GM21447 (cell line): ENCODE measurements around the gene TSPAN15.

Experiments used
- ATAC-seq: cut with Tn5 transposase; IDR thresholded peaks from one replicate; pipeline ENCODE4 v1.9.1; 2021; ENCODE audit not compliant: unreplicated experiment

The TSPAN15 gene

DNA sequence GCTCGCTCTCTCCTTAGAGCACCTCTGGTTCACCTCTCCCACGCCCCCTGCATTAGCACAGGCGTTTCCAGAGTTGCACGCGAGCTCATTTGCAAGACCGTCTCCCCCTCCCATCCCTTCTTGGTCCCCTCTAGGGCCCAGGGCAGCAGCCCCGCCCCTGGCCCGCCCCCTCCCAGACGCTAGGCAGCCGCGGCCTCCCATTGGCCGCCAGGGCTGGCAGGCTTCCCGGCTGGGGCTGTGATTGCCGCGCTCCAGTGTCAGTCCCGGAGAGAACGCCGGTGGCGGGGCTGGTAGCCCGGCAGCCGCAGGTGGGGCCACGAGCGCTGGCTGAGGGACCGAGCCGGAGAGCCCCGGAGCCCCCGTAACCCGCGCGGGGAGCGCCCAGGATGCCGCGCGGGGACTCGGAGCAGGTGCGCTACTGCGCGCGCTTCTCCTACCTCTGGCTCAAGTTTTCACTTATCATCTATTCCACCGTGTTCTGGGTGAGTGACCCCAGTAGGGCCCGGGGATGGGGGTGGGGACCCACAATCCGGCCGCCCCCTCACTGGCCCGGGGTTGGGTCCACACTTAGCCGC lies at the start of gene TSPAN15:
TSPAN15 (plus strand) TSS at position 257 of the 575 bp plus-strand sequence; CDS start at position 387, 130 bp downstream.
- peak; percentile 84 for ATAC-seq

DNA sequence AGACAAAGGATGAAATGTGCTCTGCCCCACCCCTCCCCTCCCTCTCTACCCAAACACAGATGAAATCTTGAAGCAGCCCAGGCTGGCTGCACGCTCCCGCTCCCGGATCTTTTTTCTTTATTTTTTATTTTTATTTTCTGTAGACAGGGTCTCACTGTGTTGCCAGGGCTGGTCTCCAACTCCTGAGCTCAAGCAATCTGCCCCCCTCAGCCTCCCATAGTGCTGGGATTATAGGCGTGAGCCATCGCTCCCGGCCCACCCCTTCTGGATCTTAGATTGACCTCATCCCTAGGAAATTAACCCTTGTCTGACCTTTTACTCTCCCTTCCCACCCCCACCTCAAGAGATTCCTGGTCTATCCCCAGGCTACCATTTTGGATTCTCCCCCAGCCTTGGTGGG lies 48.9 kb upstream of the TSPAN15 start:
- ATAC-seq: no peak

DNA sequence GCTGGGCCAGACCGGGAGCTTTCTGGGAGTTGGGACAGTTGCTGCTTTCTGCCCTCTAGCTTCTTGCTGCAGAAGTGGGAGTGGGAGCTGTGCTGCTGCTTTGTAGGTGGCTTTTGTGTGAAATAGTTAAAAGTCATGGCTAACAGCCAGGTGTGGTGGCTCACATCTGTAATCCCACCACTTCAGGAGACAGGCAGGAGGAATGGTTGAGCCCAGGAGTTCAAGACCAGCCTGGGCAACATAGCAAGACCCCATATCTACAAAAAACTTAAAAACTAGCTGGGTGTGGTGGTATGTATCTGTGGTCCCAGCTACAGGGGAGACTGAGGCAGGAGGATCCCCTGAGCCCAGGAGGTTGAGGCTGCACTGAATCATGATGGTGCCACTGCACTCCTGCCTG lies 48.2 kb upstream of the TSPAN15 start:
- no peak for ATAC-seq

DNA sequence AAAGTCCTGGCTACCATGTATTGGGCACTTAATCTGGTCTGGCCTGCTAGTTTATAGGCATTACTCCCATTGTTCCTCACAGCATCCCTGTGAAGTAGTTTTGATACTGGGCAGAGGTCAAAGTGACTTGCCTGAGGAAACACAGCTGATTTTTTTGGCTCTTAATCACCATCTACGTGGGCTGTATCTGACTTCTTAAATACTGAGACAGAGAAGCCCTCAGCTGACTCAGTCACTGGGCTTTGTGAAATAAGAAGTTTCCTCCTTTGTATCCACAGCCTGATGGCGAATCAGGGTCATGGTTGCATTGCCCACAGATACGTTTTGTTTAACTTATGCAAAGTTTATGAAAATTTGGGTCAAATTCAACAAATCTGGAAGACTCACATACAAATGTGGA lies 47.7 kb upstream of the TSPAN15 start:
- no peak for ATAC-seq

DNA sequence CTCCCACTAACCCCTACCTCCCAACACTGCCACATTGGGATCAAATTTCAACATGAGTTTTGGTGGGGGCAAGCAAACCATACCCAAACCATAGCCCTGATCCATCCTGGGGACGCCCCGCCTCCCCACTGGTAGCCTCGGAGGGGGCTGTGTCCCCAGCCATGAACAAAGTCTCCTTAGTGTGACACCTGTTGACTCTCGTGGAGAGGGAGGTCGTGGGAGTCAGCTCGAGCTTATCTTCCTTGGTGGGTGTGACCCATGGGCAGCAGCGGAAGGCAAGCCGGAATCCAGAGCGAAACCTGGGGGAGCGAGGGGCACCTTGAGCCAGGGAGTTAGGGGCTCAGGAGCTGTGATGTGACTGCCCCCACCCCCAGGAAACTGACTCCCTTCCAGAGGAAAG lies 46.5 kb upstream of the TSPAN15 start:
- no peak for ATAC-seq

DNA sequence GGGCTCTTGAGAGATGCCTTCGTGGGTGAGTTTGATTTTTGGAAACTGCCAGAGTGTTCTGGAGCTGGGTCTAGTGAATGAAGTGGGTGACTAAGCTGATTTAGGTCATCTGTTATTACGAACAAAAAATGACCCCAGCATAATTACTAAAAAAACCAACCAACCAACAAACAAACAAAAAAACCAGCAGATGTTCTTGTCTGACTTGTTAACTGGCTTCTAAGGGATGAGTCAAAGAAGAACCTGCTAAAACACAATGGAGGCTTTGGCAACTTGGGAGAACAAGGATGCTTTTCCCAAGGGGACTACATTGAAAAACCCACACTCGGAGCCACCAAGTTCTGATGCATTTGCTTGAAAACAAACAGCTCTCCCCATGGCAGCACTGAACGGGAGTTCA lies 46.0 kb upstream of the TSPAN15 start:
- ATAC-seq: no peak

DNA sequence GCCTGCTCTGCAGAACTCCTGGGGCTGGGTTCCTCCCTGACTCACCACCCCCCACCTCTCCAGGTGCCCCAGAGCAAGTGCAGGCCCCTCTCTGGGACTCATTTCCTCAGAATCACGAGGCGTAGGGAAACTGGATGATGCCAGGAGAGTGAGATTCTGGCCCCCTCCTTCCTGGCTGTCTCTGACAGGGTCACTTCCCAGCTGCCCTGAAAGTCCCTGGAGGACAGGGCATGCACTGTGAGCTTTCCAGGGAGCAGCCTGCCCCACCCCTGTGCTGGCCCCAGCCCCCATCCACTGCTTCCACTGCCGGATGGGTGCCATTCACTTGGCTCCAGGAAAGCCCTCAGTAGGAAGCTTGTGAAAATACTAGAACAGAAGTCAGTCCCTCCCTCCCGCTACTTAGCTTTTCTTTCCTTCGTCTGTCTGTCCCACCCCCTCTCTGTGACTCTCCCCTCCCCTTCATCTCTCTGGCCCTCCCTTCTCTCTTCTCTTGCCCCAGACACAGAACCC lies 44.9 kb upstream of the TSPAN15 start:
- ATAC-seq: no peak

DNA sequence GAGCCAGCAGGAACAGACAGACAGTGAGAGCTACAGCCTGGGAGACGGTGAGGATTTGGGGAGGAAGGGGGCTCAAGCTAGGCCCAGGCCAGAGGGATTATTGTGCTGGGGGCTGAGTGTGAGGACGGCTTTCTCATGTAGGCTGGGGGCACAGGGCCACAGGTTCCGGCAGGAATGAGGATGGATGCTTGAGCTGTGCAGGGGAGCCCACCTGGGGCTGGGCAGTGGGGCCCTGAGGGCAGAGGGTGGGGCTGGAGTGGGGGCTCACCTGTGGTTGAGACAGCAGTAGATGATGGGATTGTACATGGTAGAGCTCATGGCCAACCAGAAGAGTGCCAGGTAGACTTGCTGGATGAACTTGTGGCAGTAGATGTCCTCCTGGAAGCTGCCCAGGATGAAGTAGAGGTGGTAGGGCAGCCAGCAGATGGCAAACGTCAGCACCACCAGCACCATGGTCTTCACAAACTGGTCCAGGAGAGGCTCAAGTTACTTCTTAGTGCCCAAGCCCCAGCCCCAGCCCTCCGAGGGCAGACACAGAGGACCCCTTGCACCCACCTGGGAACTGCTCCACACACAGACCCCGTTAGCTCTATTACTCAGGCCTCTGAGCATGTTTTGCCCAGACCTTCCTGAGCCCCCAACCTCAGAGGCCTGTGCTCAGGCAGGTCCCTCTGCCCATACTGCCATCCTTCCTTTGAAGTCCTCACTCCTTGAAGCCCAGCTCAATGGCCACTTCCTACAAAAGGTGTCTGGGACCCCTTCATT lies 44.3 kb upstream of the TSPAN15 start:
- ATAC-seq: no peak

DNA sequence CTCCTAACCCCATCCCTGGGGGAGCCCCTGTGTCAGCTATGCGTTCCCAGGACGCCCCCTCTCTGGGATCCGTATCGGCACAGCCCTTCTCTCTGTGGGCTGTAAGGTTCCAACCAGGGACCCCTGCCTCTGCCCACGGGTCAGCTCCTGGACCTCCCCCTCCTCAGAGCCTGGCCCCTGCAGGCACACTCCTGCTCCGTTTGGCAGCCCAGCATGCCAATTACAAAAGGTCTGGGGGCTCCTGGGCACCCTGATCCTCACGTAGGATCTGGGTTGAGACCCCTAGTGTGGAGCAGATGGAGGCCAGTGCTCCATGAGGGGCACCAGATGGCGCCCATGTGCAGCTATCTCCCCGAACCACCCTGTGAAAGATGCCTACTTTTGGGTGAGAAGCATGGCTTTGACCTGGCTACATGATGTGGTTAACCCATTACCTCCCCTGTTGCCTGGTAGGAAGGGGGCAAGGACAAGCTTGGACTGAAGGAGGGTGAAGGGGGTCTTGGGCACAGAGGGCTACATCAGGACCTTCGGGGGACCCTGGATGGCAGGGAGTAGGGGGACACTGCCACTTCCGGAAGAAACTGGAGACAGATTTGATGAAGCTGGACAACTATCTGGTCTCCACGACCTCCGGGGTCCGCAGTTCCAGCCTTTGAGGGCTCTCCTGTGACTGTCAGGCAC lies 43.5 kb upstream of the TSPAN15 start:
- no peak for ATAC-seq

DNA sequence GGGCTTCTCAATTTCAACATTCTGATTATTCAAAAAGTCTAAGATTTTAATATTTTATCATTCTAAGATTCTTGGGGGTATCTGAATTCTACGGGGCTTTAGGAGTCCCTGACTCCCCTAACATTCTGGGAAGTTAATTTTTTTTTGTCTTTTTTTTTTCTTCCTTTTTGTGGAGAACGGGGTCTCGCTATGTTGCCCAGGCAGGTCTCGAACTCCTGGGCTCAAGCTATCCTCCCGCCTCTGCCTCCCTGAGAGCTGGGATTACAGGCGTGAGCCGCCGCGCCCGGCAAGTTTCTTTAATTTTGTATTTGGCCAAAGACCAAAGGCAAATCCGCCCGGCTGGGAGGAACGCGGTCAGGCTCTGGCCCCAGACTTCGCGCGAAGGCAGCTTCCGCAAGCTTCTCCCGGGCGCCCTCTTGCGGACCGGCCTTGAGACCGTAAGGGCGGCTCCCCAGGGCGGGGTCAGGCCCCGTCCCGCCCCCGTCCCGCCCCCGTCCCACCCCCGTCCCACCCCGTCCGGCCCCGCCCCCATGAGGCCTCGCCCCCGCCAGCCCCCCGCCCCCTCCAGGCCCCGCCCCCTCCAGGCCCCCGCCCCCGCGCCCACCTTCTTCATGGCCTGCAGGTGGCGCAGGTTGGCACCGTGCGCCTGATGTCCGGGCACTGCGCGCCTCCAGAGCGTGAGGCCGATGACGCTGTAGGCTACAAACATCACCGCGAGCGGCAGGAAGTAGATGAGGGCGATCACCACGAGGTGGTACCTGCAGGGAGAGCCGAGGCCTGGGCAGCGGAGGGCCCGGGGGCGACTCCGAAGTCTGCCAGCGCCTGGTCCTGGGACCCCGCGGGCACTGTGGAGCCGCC lies 42.7 kb upstream of the TSPAN15 start:
- ATAC-seq: peak; percentile 78

DNA sequence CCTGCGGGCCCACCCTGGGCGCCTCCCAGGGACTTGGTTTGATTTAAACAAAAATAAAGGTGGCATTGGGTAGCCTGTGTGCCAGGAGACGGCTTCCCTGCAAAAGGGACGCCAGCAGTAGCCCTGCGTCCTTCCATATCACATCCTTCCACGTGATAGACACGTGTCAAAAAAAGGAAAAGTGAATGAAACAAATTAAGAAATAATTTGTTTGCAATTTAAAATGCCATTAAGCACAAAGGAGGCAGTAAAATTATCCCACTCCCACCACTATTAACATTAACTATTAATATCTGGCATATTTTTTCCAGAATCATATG lies 42.1 kb upstream of the TSPAN15 start:
- ATAC-seq: no peak

DNA sequence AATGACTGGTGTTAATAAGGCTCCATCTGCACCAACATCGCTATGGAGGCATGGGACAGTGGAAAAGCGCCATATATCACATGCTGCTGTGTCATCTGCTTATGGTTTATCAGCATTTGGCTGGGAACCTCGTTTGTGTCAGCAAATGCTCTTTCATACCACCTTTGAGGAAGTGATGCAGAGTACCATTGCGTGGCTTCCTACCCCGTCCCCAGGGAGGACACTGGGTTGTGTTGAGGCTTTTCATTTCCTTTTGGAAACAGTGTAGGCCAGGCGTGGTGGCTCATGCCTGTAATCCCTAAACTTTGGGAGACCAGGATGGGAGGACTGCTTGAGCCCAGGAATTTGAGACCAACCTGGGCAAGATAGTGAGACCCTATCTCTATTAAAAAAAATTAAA lies 41.3 kb upstream of the TSPAN15 start:
- ATAC-seq: peak; percentile 49

DNA sequence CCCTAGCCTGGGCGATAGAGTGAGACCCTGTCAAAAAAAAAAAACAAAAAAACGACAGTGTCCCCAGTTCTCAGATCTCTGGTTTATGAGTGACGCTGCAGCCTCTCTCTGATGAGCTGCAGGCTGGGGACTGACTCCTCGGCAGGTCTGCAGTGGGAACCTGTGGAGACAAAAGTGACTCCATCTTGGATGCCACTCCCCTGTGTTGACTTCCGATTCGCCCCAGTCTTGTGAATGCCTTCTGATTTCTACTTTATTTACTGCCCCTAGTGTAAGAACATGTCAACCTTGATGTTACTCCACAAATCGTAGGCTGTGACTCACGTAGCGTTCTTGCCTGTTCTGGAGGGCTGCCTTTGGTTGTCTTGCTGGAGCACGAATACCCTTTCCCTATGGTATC lies 40.8 kb upstream of the TSPAN15 start:
- no peak for ATAC-seq

DNA sequence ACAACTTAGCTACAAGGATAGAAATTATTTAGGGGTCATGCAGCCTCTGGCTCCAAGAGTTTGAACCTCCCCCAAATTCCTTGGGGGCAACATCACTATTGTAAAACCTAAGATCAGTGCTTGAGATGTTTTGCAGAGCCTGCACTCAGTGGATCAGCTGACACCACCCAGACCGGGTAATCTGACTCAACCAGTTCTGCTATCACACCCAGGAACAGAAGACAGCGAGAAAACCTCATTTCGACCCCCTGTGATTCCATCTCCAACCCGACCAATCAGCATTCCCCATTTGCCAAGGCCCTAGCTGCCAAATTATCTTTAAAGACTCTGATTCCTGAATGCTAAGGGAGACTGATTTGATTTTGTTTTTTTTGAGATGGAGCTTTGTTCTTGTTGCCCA lies 39.8 kb upstream of the TSPAN15 start:
- ATAC-seq: no peak

DNA sequence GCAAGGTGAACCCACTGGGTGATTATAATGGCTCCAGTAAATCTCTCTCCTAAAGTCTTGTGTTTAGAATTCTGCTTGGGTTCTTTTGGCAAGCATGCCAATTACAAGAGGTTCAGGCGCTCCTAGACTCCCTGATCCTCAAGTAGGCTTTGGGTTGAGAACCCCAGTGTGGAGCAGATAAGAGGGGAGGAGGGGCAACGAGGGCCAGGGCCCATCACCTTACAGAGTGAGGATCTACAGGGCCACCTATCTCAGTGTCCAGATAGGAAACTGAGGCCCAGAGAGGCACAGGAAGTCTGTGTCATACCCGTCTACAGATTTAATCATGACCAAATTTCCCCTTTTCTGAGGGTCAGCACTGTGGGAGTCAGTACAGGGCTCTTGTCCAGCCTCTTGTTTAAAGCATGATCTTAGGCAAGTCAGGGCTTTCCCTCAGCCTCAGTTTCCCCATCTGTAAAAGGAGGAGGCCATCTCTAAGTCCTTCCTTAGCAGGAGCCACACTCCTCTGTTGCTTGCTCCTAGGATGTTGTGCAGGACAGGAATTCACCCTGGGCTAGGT lies 39.0 kb upstream of the TSPAN15 start:
- ATAC-seq: no peak

DNA sequence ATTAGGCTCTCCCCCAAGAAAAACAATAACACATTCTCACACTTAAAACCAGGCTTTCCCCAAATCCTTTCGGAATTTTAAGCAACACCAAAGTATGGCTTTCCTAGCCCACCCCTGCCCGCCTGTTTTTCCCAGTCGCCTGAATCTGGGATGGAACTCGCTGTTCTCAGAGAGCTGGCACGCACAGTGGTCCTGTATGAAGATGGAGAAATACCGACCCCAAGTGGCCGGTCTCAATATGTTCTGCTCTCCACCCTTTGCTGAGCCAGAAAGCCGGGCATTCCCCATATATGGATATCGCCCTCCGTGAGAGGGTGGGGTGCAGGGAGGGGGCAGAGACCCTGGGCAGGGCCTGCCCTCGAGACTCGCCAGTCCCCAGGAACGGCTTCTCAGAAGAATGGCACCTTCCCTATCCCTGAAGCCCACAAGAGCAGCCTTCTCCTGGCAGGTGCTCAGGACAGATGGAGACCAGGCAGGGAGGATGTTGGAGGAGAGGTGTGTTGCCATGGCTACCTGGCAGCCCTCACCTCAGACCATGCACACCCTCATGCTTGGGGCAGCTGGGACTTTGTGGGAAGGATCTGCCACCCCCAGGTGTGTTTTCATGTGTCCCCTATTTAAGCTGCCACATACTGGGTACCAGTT lies 37.9 kb upstream of the TSPAN15 start:
- no peak for ATAC-seq

DNA sequence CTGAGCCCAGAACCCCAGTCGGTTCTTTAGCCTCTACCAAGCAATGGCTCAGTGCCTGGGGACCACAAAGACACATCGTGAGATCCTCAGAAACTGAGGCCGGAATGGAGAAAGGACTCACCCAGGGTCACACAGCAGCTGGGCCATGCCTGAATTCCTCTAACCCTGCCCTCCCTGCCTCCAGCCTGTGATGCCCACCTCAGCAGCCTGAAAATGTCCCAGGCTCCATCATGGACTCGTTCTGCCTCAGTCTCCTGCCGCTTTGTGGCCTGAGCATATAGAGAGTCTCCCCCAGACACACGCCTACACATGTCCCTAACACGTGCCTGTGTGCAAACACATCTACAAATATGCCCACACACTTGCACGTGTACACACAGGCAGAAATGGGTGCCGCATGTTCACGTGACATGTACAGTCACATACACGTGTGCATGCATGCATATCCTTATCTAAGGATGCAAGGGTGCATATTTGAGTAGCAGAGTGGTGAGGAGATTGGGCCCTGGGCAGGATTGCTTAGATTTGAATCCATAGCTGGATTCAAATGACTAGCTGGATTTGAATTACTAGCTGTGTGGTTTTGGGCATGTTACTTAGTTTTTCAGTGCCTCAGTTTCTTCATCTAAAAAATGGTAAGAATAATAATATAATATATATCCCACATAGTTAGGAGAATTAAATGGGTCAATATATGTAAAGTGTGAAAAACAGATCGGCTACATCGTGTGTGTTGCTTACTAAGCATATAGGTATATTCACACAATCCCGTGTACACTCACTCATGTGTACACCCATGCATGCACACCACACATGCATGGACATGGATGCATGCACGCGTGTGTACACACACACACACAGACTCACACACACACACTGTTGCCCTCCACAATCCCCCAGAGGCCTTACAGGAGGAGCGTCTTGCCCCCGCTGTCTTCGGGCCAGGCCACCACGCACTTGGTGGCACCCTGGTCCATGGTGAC lies 36.9 kb upstream of the TSPAN15 start:
- no peak for ATAC-seq

DNA sequence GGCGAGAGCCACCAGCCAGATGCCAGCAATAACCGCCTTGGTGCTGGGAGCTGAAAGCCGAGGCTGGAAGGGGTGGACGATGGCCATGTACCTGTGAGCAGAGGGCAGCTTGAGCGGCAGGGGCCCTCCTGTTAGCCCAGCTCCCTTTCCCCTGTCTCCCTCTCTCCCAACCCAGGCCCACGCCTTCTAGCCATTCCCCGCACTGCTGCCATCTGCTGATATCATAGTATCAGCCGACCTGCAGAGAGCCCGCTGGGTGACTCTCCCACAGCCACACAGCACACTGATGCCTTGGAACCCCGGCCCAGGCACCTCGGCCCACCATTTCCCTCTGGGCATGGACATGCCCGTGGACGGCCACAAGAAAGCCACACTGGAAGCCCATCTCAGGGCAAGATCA lies 36.2 kb upstream of the TSPAN15 start:
- no peak for ATAC-seq

DNA sequence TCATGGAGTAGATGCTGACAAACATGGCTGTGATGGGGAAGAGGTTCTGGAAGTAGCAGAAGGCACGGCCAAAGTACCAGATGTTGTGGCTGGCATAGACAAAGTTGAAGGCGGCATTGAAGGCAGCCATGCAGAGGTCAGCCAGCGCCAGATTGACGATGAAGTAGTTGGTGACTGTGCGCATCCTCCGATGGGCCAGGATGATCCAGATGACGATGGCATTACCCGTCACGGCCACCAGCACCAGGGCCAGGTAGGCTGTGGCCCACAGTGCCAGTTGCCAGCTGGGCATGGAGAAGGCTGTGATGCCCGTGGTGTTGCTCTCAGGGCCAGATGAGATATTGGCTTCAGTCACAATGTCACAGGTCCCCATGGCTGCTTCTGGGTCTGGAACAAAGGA lies 35.3 kb upstream of the TSPAN15 start:
- ATAC-seq: no peak
